HL-60/S4 (cell line): ENCODE results near the gene SLIT3.

Source experiments
- in situ Hi-C: fragments of 300-500 bp; cut with MboI; formaldehyde crosslinking; loops from 2 replicates; pipeline ENCODE4 v1.14.3; 2022; ENCODE audit warnings: low sequenced_read_pairs

SLIT3 gene

GRCh38 chr5:169050146-169050571 is 250.8 kb downstream of the SLIT3 start:
- in situ Hi-C loops: no loop called here

DNA sequence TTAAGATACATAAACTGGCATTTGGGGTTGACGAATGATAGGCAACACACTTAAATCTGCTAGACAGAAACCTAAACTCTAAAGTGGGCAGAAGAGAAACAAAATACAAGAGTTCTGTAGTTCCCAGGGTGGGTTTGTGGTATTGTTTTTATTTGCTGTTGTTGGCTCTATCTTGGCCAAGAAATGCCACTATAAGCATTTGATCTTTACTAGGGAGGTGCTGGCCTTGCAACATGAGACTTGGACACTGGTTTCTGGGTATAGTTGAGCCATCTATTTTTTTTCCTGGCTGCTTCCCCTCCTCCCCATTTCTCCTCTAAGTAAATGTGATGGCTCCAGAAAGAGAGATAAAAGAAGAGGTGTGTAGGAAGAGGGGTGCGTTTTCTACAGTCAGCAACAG is 251.2 kb downstream of the SLIT3 start:
- in situ Hi-C loops: no loop called here

DNA sequence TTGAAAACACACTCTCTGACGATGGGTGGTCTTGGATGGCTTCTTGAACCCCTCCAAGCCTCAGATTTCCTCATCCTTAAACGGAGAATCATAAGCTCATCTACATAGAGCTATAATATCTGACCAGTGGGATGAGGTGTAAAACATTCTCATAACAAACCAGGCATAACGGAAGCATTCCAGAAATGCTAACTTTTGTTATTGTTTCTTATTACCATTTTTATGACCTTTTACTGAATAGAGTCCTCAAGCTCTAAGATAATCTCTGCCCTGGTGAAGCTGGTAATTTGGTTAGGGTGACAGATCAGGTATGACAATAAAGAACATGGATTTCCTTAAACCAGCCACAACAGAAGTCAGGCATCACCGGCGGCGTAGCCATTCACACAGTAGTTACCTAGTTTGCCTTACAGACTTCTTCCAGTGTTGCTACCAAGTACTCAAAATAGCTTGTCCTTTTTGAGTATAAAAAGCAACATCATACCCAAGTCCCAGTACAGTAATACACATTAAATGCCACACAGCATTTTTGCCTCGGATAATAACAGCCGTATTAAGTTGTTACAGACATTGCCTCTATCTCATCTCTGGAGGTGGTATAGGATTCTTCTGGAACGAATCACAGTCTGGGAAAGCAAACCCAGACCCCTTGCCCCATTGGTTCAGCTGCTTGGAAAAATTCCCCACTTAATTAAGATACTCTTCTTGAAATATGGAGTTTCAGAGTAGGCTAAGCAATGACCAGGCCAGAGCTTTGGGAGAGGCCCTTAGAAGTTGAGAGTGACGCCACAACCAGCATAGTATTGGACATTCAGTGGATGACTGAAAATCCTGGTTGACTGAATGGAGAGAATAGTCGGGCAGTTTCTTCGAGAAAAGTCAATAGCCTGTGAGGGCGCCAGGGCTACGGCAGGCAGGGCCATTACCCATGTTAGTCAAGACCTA is 252.5 kb downstream of the SLIT3 start:
- in situ Hi-C loops: no loop called here

- in situ Hi-C loops: no loop called here
These were observed 256.0 kb downstream of the SLIT3 start for GRCh38 chr5:169044962-169045361.

DNA sequence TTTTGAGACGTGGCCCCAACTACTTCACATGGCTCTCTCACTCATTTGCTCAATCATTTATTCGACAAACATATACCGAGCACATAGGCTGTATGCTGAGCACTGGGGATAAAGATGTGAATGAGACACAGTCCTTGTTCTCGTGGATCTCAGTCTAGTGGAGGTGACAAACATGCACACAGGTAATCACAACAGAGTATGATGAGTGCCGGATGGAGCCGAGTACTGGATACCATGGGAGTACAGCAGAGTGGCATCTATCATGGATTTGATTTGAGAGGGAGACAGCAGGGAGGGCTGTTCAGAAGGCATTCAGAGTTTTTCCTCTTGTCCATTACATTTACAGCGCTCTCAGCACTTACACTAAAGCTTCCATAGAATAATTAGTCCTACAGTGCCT is 259.8 kb downstream of the SLIT3 start:
- in situ Hi-C loops: no loop called here

- in situ Hi-C loops: no loop called here
These were observed 261.3 kb downstream of the SLIT3 start for GRCh38 chr5:169039592-169039991.

DNA sequence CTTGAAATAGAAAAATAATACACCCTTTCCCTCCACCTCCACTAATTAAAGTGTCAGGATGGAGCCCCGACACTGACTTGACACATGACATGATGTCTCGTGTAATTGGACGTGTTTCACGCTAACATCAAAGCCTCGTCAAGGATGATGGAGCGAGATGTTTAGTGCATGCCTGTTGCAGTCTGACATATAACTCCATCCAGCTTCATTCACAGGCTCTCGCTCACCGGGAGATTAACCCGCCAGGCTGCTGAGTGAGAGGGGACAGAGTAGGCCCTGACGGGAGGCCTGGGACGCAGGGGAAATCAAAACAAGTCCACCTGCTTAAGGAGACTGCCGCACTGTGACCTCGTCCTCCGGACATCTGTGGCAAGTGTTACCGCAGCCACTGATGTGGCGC is 263.5 kb downstream of the SLIT3 start:
- in situ Hi-C loops: no loop called here

GRCh38 chr5:169036079-169036805 is 264.7 kb downstream of the SLIT3 start:
- in situ Hi-C loops: no loop called here

- in situ Hi-C loops: no loop called here
These were observed 271.2 kb downstream of the SLIT3 start for GRCh38 chr5:169029661-169030274.

GRCh38 chr5:169029037-169029436 is 271.9 kb downstream of the SLIT3 start:
- in situ Hi-C loops: no loop called here

- in situ Hi-C loops: no loop called here
These were observed 273.4 kb downstream of the SLIT3 start for GRCh38 chr5:169027501-169028061.

DNA sequence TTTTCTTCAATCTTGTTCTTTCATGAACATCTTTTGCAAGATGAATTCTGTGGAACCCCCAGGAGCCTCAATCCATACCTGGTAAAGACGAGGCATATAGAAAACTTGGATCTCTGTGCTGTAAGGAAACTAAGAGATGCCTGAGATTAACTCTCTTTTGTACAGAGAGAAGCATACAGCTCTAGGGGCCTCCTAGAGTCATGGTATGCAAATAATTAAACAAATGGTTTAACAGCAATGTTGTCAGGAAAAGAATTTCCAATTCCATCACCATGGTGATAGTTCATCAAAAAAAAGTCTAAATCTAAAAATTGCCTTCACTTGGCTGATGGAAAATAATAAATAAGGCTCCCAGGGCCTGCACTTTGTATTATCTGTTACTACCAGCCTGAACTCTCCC is 275.4 kb downstream of the SLIT3 start:
- in situ Hi-C loops: no loop called here

- in situ Hi-C loops: no loop called here
These were observed 276.5 kb downstream of the SLIT3 start for GRCh38 chr5:169024421-169024820.

DNA sequence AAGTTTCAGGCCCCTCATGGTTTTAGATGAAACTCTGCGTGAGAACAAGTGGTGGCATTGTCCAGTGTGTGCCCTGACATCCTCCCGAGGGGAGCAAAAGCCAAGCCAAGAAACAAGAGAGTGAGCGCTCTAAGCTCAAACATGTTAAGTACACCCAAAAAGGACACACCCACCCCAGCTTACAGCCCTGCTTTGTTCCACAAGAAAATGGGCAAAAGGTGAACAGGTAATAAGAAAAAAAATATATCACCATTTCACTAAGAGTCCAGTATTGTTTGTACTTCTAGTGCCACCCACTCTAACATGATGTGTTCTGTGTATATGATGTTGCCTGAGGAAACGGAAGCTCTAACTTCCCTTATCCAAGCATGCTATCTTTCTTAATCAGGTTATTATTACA is 278.2 kb downstream of the SLIT3 start:
- in situ Hi-C loops: no loop called here

DNA sequence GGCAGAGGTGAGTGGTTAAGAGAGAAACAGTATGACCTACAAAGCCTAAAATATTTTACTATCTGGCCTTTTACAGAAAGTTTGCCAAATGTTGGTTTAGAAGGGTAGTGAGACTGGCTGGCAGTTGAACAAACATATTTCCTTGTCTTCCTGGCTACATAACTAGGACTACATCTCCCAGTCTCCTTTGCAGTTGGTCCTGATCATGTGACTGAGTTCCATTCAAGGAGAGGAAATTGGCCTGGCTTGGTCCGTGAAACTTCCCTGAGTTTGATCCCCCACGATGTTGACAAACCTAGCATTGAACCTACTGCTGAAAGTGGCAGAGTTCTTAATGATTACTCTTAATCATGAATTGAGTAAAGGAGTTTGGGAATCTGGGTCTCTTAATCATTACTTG is 280.8 kb downstream of the SLIT3 start:
- in situ Hi-C loops: no loop called here

DNA sequence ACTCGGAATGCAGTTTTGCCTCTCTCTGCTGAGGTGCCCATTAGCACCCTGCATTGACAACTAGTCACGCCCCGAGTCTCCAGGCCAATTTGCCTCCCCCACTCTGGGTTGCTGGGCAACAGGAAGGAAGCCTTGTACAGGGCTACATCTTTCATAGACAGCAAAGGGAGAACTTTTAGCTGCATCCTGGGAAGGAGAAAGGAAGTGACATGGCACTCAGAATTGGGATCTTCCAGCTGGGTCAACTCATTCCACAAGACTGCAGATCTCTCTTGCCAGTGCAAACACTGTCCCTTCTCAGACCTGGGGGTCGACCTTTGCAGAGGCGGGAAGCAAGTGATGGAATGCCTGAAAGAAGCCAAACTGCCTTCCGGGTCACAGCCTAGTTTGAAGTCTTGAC is 282.0 kb downstream of the SLIT3 start:
- in situ Hi-C loops: no loop called here

- in situ Hi-C loops: no loop called here
These were observed 284.9 kb downstream of the SLIT3 start for GRCh38 chr5:169015991-169016390.

GRCh38 chr5:169013846-169014245 is 287.1 kb downstream of the SLIT3 start:
- in situ Hi-C loops: no loop called here

DNA sequence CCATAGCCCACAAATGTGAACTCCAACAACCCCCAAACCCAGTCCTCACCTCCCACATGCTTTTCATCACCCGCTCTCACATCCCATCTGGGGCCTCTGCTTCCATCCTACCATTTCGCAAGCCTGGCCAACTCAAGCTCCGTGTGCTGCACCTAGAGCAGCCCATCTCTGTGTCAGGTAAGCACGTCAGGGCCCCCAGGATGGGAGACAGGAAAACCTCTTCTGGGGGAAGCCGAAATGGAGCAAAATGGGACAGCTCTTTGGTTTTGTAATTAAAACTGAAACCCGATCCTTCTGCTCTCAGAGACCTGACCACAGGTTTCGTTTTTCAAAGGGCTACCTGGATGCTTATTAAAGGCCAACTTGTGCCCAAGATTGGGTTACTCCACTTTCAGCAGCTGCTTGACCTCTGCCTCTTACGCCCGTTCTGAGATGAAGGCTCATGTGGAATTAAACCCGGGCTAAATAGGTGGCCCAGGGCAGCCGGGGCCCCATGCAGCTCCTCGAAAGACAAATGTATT is 287.7 kb downstream of the SLIT3 start:
- in situ Hi-C loops: no loop called here

DNA sequence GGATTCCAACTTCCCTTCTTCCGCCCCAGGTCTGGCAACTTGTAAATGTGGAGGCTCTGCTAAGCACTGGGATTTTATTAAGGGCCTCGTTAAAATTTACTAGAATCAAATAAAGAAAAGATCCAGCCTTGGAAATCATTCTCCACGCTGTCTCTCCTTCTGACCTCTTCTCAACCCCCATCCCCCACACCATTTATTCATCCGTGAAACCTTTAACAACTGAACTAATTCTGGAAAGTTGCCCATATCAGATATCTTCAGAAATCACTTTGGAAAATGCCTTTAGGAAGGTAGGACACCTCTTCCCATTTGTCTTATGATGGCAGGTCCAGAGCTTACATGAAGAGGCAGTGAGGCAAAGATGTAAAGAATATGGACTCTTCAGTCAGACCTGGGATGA is 288.5 kb downstream of the SLIT3 start:
- in situ Hi-C loops: no loop called here

GRCh38 chr5:169011451-169011850 is 289.5 kb downstream of the SLIT3 start:
- in situ Hi-C loops: no loop called here
